Medulla oblongata (tissue), 1 donor: ENCODE measurements around the gene NRDC.
"Not testable (repeated sequence)": the region's sequence is repeated elsewhere in the genome, so short reads cannot be mapped to it uniquely, and the experiment has no call there.

Experiments
- DNase-seq: peaks from one replicate; pipeline ENCODE4 v3.0.0-alpha.2; 2015; ENCODE audit errors: extremely low spot score

Gene NRDC

DNA sequence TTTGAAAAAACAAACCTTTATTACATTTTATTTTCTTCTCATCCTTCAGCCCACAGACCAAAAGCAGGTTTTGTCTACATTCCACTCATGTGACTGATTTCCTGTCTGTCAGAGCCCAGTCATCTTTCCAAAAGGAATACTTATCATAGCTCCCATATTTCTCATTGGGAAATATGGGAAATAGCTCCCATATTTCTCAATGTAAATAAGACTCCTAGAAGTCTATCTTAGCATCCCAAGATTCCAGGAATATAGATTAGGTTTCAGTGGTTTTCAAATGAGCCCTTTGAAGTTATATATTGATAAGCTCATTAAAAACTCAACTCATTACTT lies 19.1 kb upstream of the NRDC start:
- no peak for DNase-seq

DNA sequence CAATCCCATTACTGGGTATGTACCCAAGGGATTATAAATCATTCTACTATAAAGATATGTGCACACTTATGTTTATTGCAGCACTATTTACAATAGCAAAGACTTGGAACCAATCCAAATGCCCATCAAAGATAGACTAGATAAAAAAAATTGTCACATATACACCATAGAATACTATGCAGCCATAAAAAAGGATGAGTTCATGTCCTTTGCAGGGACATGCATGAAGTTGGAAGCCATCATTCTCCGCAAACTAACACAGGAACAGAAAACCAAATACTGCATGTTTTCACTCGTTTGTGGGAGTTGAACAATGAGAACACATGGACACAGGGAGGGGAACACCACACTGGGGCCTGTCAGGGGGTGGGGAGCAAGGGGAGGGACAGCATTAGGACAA lies 16.2 kb upstream of the NRDC start:
- DNase-seq = not testable (repeated sequence)

DNA sequence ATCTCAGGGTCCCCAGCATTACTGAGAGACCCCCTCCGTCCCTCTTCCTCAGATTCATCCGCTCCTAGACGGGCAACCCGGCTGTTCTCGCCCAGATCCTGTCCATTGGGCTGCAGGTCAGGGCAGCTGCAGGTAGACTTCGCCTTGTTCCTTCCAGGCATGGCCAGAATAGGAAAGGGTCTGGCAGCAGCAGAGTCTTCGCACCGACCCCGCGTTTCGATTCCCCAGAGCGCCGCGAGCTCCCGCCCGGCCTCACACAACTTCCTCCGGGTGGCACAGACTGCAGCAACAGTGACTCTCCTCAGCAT lies 265 bp downstream of the NRDC start:
- no peak for DNase-seq

DNA sequence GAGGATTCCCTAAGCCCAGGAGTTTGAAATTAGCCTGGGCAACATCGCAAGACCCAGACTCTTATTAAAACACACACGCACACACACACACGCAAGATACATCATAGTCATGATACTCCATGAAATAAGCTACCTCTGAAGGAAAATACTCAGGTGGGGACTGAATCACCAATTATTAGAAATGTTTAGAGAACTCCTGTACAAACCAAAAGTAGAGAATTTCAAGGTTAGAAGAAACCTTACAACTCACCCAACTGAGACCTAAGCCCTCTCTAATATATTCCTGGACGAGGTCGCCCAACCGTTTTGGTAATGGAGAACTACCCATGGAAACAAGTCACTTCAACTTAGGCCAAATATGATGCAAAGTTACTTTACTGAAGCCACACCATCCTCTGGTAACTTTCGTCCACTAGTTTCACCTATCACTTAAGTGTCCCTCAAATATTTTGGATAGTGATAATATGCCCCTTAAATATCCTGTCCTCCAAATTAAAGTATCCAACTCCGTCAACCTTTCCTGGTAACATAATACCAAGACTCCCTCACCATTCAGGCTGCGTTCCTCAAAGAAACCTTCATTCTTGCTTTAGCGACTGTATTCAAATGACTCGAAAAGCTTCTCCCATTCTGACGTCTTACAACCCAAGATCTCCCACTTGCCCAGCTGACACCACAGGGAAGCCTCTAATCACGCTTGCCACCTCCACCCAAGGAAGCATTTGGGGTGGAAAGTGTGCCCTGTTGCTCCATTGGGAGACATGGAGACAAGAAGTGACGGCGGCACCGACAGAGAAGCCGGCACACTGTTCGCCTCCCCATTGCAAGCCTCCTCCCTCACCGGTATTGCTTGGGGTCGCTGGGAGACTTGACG lies 856 bp downstream of the NRDC start:
- DNase-seq = peak; percentile 23

DNA sequence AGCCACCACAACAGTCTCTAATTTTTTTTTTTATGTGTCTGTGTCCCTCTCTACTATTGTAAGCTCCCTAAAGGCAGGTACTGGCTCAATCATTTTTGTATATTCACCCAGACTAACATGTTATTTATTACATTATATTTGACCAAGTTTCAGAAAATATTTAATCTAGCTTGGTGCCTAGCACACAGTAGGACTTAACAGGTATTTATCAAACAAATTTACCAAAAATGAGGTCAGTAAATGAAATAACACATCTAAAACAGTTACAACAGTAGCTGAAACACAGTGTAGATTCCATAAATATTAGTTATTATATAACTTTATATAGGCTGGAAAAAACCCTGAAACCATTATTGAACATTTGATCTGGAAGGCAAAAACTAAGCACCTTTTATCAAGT lies 2.7 kb downstream of the NRDC start:
- no peak for DNase-seq

DNA sequence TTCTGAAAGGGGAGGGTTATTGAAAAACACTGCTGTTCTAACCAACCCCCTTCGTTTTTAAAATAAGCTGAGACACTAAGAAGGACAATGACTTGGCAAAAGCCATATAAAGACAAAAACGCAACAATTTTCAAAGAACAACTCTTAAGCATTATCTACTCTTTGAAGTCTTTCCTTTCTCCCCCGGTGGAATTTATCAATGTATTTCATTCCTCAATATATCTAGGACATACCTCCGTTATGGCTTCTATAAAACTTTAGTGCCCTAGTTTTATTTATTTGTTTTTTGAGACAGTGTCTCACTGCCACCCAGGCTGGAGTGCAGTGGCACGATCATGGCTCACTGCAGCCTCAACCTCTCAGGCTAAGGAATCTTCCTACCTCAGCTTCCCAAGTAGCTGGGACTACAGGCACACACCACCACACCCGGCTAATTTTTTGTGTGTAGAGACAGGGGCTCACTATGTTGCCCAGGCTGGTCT lies 3.2 kb downstream of the NRDC start:
- DNase-seq = no peak

DNA sequence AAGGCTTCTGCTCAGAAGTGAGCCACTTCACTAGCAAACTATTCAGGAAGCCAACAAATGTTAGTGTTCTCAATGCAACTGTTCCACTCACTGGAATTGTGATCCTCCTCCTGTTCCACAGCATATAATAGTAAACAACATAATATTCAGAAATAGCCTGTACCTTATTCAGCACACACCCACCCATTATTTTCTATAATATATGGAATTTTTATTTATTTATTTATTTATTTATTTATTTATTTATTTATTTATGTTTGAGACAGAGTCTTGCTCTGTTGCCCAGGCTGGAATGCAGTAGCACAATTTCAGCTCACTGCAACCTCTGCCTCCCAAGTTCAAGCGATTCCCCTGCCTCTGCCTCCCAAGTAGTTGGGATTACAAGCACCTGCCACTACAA lies 5.3 kb downstream of the NRDC start:
- not testable (repeated sequence) for DNase-seq

DNA sequence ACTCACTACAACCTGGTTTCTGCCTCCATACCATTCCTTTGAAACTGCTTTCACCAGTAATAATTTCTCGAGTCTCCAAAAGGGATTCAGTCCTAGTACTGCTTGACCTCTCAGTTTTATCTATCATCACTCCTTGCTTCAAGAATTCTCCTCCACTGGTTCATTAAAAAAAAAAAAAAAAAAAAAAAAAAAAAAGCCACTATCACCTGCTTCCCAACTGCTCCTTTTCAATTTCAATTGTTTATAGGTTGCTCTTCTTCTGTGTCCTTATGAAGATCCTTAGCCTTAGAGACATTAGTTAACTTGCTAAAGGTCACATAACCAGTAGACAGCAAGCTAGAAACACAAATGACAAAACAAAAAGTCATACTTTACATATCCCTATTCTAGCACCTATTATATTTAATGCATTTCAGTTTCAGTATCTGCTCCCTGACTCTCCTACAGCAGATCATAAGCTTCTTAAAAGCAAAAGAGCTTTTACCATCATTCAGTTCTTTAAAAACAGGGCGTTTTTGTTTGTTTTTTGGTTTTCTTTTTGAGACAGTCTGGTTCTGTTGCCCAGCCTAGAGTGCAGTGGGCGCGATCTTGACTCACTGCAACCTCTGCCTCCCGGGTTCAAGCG lies 7.1 kb downstream of the NRDC start:
- no peak for DNase-seq

DNA sequence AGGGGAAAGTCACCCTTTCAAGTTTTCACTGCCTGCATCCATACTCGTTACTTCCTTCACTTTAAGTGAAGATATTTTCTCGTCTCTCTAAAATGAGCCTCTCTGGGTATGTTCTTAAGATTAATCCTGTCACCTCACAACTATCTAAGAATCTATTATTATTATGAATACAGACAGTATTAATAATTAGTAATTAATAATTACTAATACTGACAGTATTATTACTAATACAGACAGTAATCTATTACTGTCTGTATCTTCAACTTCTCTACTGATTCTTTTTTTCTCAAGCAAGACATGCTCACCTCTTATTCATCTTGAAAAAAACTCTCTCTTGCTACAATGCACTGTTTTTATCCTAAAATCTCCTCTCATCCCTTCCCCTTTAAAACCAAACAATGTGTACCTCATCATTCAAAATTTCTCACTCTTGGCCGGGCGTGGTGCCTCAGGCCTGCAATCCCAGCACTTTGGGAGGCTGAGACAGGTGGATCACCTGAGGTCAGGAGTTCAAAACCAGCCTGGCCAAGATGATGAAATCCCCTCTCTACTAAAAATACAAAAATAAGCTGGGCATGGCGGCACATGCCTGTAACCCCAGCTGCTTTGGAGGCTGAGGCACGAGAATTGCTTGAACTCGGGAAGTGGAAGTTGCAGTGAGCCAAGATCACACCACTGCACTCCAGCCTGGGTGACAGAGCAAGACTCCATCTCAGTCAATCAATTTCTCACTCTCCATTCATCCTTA lies 7.8 kb downstream of the NRDC start:
- no peak for DNase-seq

DNA sequence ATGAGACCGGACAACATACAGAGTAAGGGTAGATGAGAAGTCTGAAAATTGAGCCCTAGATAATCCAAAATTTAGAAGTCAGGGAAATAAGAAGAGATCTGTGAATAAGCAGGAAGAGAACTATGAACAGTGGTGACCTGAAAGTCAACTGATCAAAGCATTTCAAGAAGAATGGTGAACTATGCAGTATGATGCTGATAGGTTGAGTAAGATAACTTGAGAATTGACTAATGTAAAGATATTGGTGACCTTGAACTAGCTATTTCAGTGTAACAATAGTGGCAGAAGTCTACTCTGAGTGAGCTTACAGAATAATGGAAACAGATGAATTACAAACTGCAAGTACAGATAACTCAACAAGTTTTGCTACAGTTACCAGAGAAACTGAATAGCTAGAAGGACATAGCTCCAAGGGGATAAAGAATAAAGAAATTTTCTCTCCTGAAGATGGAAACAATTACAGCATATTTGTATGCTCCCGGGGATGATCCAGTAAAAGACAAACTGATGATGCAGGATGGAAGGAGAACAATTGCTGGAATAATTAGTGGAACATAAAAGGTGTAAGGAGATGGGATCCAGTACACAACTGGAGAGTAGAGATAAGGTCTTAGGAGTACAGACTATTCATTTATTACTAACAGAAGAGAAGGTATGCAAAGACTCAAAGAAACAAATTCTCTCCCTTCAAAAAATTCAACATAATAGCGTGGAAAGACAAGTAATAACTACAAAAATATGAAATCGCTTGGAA lies 10.9 kb downstream of the NRDC start:
- DNase-seq = no peak

DNA sequence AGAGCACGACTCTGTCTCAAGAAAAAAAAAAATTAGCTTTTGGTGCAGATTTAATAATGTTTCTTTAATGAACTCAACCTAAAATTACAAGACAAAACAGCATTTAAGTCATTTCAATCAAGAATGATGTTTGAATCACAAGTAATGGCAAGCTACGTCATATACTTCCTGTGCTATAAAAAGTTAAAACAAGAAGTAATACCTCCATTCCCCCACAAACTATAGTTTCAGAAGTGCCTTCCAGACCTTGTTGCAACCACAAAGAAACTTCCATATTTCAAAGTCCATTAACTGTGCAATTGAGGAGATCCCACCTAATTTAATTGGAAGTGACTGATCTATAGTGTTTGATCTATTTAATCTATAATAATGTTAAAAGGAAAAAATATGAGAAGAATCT lies 15.1 kb downstream of the NRDC start:
- DNase-seq = no peak

DNA sequence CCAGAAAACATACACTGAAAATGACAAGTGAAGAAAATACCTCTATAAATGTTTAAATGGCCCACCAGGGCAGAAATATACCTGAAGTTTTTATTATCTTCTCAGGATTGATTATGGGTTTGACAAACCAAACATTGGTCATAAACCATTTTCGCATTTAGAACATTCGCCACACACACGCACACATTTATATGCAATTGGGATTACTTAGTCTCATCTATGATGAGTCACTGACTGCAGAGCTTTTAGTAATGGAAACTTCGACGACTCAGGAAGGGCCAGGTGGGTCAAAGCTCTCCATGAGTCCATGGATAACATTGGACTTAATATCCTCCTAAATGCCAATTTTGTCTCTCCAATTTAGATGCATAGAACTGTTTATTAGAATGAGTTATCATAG lies 16.9 kb downstream of the NRDC start:
- no peak for DNase-seq

DNA sequence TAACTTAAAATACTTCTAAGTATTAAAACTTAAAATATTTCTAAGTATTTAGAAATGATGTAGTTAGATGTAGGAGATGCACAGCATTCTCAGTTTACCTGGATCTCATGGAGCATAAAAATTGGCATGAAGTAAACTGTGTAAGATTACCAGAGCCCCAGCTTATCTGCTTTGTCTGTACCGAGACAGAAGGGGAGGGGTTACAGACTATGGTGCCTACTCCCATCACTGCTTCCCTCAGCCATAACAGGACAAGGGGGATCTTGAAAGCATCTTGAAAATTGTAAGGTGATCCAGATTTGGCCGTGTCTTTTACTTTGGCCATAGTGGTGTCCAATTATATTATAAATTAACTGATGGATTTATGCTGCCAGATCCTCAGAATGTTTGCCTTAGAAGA lies 18.8 kb downstream of the NRDC start:
- DNase-seq = no peak

DNA sequence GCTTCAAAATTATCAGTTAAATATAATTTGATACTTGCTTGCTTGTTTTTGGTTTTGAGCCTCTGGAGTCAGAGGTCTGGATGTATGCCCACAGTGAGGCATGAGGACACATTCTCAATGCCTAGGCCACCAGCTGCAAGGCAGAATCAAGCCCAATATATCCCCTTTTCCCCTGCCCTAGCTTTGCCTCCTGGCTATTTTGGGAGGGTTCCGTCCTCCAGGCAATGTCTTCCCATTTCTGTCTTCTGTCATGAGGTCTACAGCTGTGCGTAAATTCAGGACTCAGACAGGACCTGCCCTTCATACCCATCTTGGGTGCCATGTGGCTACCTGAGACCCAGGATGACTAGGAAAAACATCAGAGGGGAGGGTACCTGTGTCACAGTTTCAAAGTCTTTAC lies 19.2 kb downstream of the NRDC start:
- DNase-seq = no peak

DNA sequence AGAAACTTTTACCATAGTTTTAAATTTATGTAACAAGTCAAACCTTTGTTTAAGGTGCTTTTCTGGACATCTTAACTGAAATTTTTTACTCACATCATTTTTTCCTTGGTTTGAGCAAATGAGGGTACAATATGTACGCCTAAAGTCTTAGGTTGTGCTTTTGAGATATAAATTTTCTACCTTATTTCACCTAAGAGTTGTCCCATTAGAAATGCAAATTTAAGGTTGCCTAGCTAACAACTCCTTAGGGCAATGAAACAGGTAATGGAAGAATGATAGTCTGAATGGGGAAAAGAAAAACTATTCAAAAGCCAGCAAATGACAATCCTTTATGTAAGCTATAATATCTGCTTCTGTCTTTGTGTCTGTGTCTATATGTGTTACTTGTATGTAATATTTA lies 19.6 kb downstream of the NRDC start:
- no peak for DNase-seq

DNA sequence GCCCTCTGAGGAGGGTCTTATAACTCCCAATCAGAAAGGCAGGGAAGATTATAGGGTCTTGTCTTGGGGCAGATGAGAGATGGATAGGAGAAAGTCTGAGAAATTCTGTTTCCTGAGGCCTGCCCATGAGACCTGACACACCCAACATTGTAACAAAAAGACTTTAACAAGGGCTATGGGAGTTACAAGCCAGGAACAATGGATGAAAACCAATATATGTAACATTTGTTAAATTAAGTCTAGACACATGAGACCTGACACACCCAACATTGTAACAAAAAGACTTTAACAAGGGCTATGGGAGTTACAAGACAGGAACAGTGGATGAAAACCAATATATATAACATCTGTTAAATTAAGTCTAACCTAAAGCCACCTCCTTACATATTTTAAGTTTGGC lies 21.8 kb downstream of the NRDC start:
- no peak for DNase-seq

DNA sequence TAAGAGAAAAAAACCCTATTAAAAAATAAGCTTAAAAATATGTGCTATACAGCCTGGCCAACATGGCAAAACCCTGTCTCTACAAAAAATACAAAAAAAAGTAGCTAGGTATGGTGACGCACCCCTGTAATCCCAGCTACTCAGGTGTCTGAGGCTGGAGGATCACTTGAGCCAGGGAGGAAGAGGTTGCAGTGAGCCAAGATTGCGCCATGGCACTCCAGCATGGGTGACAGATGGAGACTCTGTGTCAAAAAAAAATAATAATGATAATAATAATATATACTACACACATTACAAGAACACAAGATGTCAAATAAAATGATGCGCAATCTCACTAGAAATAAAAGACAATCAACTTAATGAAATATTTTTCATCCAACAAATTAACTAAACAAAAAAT lies 22.9 kb downstream of the NRDC start:
- DNase-seq = no peak

DNA sequence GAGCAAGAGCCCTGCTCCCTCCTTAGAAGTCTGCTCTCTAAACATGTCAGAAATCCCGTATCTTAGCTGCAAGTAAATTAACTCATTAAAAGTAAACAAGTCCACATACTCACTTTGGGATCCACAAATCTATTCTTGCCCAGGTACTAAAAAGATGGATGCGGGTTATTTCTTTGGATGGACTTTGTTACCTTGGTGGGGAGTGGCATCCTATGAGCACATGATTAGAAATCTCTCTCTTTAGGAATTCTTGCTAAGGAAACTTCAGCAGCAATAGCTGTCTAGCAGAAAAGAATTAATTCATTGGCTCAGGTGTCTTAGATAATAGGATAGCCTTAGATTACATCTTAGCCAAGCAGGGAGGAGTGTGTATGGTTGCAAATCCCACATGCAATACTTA lies 25.2 kb downstream of the NRDC start:
- no peak for DNase-seq

DNA sequence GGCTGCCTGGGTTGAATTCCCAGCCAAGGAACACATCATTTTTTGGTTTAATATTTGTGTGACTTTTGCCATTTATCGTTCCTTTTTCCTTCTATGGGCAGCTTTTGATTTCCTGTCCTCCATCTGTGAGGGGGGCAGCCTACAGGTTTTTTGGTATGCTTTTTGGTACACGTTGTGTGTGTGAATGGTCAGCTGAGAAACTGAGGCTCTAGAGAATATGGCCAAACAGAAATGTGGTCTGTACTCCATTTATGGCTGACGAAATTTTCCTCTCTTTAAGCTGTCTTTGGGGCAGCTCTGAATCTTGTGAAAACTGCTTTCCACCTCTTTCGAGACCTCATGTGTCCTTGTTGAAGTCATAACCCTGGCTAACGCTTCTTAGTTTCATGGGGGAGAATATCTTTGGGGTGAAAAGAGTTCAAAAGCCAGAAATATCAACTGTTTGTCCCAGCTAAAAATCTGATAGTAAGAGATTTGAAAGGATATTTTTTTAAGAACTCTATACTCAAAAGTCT lies 26.6 kb downstream of the NRDC start:
- DNase-seq = no peak

DNA sequence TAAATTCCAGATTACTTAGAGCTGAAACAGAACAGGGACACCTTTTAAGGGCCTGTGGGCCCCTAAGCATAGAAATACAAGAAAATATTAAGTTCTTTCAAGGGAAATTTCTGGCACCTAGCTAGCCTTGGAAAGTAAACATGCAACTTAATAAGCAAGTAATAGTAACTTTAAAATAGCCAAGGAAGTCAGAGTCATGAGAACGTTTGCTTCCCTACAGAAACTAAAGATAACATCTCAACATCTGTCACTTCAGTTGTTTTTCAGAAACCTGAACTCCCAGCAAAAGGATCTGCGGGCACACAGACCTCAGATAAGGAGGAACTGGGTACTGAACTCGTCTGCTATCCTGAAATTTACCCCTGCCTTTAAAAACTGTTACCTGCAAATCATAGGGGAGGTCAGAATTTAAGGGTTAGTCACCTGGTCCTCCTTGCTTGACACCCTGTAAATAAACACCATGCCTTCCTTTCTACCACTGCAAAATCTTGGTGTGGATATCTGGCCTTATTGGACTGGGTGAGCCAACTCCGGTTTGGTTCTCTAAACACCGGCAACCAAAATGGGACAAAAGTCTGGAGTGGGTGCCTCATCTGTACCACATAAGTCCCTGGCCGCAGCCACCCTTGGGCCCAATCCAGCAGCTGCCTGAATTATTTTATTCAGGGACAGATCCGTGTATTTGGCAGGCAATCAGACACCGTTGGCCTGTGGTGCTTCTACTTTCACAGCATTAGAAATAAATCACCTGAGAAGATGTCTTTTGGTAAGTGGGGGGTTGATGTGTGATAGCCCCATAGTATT lies 27.9 kb downstream of the NRDC start:
- peak; percentile 23 for DNase-seq

DNA sequence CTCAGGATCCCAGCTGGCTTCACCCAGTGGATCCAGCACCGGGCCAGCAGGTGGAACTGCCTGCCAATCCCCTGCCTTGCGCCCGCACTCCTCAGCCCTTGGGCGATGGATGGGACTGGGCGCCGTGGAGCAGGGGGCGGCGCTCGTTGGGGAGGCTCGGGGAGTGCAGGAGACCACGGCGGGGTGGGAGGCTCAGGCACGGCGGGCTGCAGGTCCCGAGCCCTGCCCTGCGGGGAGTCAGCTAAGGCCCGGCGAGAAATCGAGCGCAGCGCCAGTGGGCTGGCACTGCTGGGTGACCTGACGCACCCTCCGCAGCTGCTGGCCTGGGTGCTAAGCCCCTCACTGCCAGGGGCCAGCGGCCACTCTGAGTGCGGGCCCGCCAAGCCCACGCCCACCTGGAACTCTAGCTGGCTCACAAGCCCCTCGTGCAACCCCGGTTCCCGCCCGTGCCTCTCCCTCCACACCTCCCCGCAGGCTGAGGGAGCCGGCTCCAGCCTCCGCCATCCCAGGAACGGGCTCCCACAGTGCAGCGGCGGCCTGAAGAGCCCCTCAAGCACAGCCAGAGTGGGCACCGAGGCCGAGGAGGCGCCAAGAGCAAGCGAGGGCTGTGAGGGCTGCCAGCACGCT lies 31.1 kb downstream of the NRDC start:
- DNase-seq = no peak
